IPS-20b (cell line): ENCODE data around the gene SPCS3.
"Not testable (repeated sequence)": the region's sequence is repeated elsewhere in the genome, so short reads cannot be mapped to it uniquely, and the experiment has no call there.

Experiments
- H3K27ac ChIP-seq: one replicate; pipeline ENCODE4 v1.5.1; 2013; ENCODE audit warnings: low read length
- H3K27me3 ChIP-seq: 2 replicates; pipeline ENCODE4 v1.6.1; 2013; ENCODE audit warnings: mild to moderate bottlenecking, low read length, inconsistent platforms; ENCODE audit not compliant: insufficient read depth
- H3K36me3 ChIP-seq: 2 replicates; pipeline ENCODE4 v1.6.1; 2013; ENCODE audit warnings: low read depth, mild to moderate bottlenecking, inconsistent platforms, low read length, moderate library complexity; ENCODE audit not compliant: insufficient read depth
- H3K4me1 ChIP-seq: 2 replicates; pipeline ENCODE4 v1.6.1; 2013; ENCODE audit warnings: mild to moderate bottlenecking, control low read depth, inconsistent platforms, low read length, moderate library complexity; ENCODE audit not compliant: insufficient read depth
- H3K4me3 ChIP-seq: 2 replicates; pipeline ENCODE4 v1.5.1; 2013; ENCODE audit warnings: mild to moderate bottlenecking, low read length, inconsistent platforms
- H3K9ac ChIP-seq: 2 replicates; pipeline ENCODE4 v1.6.1; 2013; ENCODE audit warnings: low read depth, mild to moderate bottlenecking, inconsistent platforms, low read length, moderate library complexity
- H3K9me3 ChIP-seq: 2 replicates; pipeline ENCODE4 v1.6.1; 2013; ENCODE audit warnings: mild to moderate bottlenecking, low read depth, low read length, inconsistent platforms; ENCODE audit not compliant: insufficient read depth

SPCS3 gene

GRCh38 chr4:176319704-176320339 is at the start of gene SPCS3:
TSS of gene SPCS3 (plus strand) at chr4:176319966. CDS start at chr4:176320077, 111 bp downstream.
- no peaks in the 10 kb centered on the region for H3K27me3 ChIP-seq

GRCh38 chr4:176270669-176271068 is 49.1 kb upstream of the SPCS3 start:
- H3K4me1 ChIP-seq: no peaks in the 10 kb centered on the region
- no peak overlapping the region for H3K27ac ChIP-seq
- H3K27me3 ChIP-seq: no peaks in the 10 kb centered on the region
- H3K9ac ChIP-seq: no peak overlapping the region
- H3K9me3 ChIP-seq: no peaks in the 10 kb centered on the region
- no peaks in the 10 kb centered on the region for H3K36me3 ChIP-seq
- no peak overlapping the region for H3K4me3 ChIP-seq

More at GRCh38 chr4:176319704-176320339, at the start of gene SPCS3:
- Histone ChIP-seq H3K36me3 (0 out of 2 replicates have a peak, but pooled peaks cover 3% of the 10 kb centered on the region), H3K4me3 (peak within 1 kb of the TSS; percentile 86), H3K4me1 (peaks cover 3% of the 10 kb centered on the region; the same call in 1 of the 2 replicates), H3K9me3 (no peaks in the 10 kb centered on the region), H3K9ac (peak within 1 kb of the TSS; percentile 86), H3K27ac (peak within 1 kb of the TSS; percentile 59)

- H3K36me3 ChIP-seq: no peaks in the 10 kb centered on the region
- H3K9ac ChIP-seq: no peak overlapping the region
- no peak overlapping the region for H3K27ac ChIP-seq
- no peaks in the 10 kb centered on the region for H3K4me1 ChIP-seq
- no peaks in the 10 kb centered on the region for H3K9me3 ChIP-seq
- no peak overlapping the region for H3K4me3 ChIP-seq
- H3K27me3 ChIP-seq: no peaks in the 10 kb centered on the region
These were observed 48.0 kb upstream of the SPCS3 start for GRCh38 chr4:176271749-176272148.

- Histone ChIP-seq H3K36me3 (no peaks in the 10 kb centered on the region), H3K27me3 (no peaks in the 10 kb centered on the region), H3K9me3 (no peaks in the 10 kb centered on the region), H3K27ac (no peak overlapping the region), H3K9ac (no peak overlapping the region), H3K4me1 (no peaks in the 10 kb centered on the region), H3K4me3 (no peak overlapping the region)
These were observed 47.0 kb upstream of the SPCS3 start for GRCh38 chr4:176272799-176273198.

- no peak overlapping the region for H3K9ac ChIP-seq
These were observed 46.0 kb upstream of the SPCS3 start for GRCh38 chr4:176273736-176274135.

GRCh38 chr4:176274441-176274840 is 45.3 kb upstream of the SPCS3 start:
- Histone ChIP-seq H3K27ac (no peak overlapping the region), H3K9ac (no peak overlapping the region), H3K9me3 (no peaks in the 10 kb centered on the region), H3K27me3 (no peaks in the 10 kb centered on the region), H3K4me1 (no peaks in the 10 kb centered on the region), H3K4me3 (no peak overlapping the region), H3K36me3 (no peaks in the 10 kb centered on the region)

More at GRCh38 chr4:176273736-176274135, 46.0 kb upstream of the SPCS3 start:
- Histone ChIP-seq H3K4me3 (no peak overlapping the region), H3K27me3 (no peaks in the 10 kb centered on the region), H3K4me1 (no peaks in the 10 kb centered on the region), H3K27ac (no peak overlapping the region), H3K9me3 (no peaks in the 10 kb centered on the region), H3K36me3 (no peaks in the 10 kb centered on the region)

- no peak overlapping the region for H3K4me3 ChIP-seq
- H3K36me3 ChIP-seq: no peaks in the 10 kb centered on the region
- no peaks in the 10 kb centered on the region for H3K27me3 ChIP-seq
- H3K9me3 ChIP-seq: no peaks in the 10 kb centered on the region
- H3K27ac ChIP-seq: no peak overlapping the region
- H3K9ac ChIP-seq: no peak overlapping the region
- H3K4me1 ChIP-seq: no peaks in the 10 kb centered on the region
These were observed 43.1 kb upstream of the SPCS3 start for GRCh38 chr4:176276710-176277109.

GRCh38 chr4:176277162-176277904 is 42.4 kb upstream of the SPCS3 start:
- no peaks in the 10 kb centered on the region for H3K4me1 ChIP-seq
- H3K27ac ChIP-seq: no peak overlapping the region
- H3K9me3 ChIP-seq: no peaks in the 10 kb centered on the region
- no peaks in the 10 kb centered on the region for H3K27me3 ChIP-seq
- H3K9ac ChIP-seq: peak overlapping the region; percentile 32; the same call in 1 of the 2 replicates
- no peak overlapping the region for H3K4me3 ChIP-seq
- no peaks in the 10 kb centered on the region for H3K36me3 ChIP-seq

- H3K9ac ChIP-seq, H3K27ac ChIP-seq, H3K4me3 ChIP-seq, H3K4me1 ChIP-seq, H3K27me3 ChIP-seq, H3K36me3 ChIP-seq, H3K9me3 ChIP-seq: not testable (repeated sequence)
These were observed 40.2 kb upstream of the SPCS3 start for GRCh38 chr4:176279560-176279959.

GRCh38 chr4:176286728-176287127 is 33.0 kb upstream of the SPCS3 start:
- H3K4me3 ChIP-seq: no peak overlapping the region
- H3K27ac ChIP-seq: no peak overlapping the region
- H3K27me3 ChIP-seq: no peaks in the 10 kb centered on the region
- H3K4me1 ChIP-seq: no peaks in the 10 kb centered on the region
- H3K9ac ChIP-seq: no peak overlapping the region
- no peaks in the 10 kb centered on the region for H3K36me3 ChIP-seq
- no peaks in the 10 kb centered on the region for H3K9me3 ChIP-seq

GRCh38 chr4:176287546-176287945 is 32.2 kb upstream of the SPCS3 start:
- Histone ChIP-seq H3K9ac (no peak overlapping the region), H3K4me1 (no peaks in the 10 kb centered on the region), H3K27me3 (no peaks in the 10 kb centered on the region), H3K4me3 (no peak overlapping the region), H3K36me3 (no peaks in the 10 kb centered on the region), H3K9me3 (no peaks in the 10 kb centered on the region), H3K27ac (no peak overlapping the region)

- no peak overlapping the region for H3K9ac ChIP-seq
- no peaks in the 10 kb centered on the region for H3K4me1 ChIP-seq
- H3K4me3 ChIP-seq: no peak overlapping the region
- H3K9me3 ChIP-seq: no peaks in the 10 kb centered on the region
- no peaks in the 10 kb centered on the region for H3K27me3 ChIP-seq
- H3K27ac ChIP-seq: no peak overlapping the region
- no peaks in the 10 kb centered on the region for H3K36me3 ChIP-seq
These were observed 31.7 kb upstream of the SPCS3 start for GRCh38 chr4:176288020-176288419.
